GM19043 (cell line): ENCODE data around the gene FHIP1B.
"Not testable (repeated sequence)": the region's sequence is repeated elsewhere in the genome, so short reads cannot be mapped to it uniquely, and the experiment has no call there.

Experiments used
- ATAC-seq: cut with Tn5 transposase; IDR thresholded peaks from one replicate; pipeline ENCODE4 v1.9.1; 2021; ENCODE audit warnings: low read depth; ENCODE audit not compliant: unreplicated experiment

Gene FHIP1B

DNA sequence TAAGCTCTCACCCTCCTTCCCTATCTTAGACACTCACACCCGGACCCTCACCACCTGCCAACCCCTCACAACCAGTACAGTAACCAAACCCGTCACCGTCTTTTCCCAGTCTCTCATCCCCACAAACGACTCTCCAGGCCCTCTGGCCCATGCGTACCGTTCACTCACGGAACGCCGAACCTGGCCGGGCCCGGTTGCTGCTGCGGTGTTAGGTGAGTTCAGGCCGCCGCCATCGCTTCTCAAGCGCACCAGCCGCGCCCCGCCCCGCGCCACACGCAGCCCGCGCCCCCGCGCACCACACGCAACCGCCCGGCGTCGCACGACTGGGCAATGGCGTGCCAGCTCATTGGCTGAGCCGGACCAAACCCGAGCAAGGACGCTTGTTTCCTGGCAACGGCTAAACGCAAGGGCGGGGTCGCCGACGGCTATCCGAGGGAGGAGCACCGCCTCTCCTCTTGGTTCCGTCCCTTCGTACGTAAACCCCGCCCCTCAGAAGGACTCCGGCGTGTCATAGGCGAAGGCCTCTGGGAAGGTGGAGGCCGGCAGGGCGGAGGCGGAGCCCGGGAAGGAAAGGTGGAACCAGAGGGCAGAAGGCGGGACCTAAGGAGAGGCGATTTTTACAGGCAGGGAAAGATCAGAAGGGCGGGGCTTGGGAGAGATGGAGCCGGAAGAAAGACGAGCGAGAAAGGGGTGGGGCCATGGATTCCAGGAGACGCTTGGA lies at the start of gene FHIP1B:
Gene FHIP1B, minus strand, starts transcription at position 250 of the 721 bp plus-strand sequence. CDS start 10,120 bp downstream, outside the sequence.
- peak; percentile 90 for ATAC-seq

DNA sequence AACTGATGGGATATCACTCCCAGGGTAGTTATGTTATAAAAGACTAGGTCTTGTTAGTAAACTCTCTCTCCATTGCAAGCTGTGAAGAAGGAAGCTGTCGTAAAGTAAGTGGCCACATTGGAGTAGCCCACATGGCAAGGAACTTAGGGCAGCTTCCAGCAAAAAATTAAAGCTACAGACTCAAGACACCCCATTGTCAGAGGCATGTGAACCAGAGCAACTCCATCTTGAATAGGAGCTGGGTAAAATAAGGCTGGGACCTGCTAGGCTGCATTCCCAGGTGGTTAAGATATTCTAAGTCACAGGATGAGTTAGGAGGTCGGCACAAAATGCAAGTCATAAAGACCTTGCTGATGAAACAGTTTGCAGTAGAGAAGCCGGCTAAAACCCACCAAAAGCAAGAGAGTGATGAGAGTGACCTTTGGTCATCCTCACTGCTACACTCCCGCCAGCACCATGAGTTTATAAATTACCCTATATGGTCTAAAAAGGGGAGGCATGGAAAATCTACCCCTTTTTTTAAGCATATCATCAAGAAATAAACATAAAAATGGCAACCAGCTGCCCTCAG lies 49.1 kb upstream of the FHIP1B start:
- ATAC-seq, result no peak

DNA sequence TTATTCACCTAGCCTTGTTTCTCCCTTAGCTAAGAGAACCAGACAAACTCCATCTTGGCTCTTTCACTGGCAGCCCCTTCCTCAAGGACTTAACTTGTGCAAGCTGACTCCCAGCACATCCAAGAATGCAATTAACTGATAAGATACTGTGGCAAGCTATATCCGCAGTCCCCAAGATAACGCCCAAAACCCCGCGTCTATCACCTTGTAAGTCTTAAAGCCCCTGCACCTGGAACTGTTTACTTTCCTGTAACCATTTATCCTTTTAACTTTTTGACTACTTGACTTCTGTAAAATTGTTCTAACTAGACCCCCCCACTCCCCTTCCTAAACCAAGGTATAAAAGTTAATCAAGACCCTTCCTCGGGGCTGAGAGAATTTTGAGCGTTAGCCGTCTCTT lies 46.4 kb upstream of the FHIP1B start:
- ATAC-seq, result not testable (repeated sequence)

DNA sequence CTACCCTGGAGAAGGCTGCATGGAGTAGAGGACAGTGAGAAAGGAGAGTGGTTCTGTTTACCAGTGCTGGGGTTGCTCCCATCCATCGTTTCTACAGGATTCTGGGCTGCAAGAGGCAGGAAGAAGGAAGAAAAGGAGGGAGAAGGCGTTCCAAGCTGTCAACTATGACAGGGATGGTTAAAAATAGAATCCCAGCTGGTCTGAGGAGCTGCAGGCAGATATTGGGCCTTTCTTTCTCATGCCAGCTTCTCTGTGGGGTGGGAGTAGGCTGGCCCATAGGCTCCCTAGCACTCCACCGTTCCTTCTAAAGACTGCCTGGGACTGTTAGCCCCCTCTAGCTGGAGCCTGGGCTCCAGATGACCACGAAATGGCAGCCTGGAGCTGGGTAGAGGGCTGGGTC lies 38.8 kb upstream of the FHIP1B start:
- ATAC-seq, result no peak

DNA sequence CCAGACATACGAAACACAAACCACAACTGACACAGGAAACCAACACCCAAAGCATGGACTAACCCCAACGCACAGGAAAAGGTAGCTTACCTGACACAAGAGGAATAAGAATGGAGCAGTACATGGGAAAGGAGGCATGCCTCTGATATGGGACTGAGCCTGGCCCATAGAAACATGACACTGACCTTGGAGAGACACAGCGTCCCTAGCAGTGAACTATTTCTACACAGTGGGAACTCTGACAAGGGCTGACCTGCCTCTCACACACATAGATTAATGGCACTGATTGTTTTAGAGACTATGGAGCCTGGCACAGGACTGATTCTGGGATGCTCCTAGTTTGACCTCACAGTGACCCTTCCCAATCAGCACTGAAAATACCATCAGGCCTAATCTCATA lies 37.2 kb upstream of the FHIP1B start:
- no peak for ATAC-seq

DNA sequence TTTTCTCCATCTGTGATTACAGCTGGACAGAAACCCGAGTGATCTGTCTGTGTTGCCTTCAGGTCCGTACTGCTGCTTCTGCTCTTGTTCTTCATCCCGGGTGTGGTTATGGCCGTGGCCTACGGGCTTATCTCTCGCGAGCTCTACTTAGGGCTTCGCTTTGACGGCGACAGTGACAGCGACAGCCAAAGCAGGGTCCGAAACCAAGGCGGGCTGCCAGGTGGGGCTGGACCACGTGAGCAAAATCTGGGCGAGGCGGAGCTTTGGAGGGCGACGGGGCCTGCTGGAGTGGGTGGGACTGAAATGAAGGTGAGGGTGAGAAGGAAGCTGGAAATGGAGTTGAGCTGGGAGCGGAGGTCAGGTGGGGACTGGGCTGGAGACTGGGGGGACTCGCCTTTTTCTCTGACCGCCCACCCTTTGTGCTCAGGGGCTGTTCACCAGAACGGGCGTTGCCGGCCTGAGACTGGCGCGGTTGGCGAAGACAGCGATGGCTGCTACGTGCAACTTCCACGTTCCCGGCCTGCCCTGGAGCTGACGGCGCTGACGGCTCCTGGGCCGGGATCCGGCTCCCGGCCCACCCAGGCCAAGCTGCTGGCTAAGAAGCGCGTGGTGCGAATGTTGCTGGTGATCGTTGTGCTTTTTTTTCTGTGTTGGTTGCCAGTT lies 36.3 kb upstream of the FHIP1B start:
- ATAC-seq, result no peak

DNA sequence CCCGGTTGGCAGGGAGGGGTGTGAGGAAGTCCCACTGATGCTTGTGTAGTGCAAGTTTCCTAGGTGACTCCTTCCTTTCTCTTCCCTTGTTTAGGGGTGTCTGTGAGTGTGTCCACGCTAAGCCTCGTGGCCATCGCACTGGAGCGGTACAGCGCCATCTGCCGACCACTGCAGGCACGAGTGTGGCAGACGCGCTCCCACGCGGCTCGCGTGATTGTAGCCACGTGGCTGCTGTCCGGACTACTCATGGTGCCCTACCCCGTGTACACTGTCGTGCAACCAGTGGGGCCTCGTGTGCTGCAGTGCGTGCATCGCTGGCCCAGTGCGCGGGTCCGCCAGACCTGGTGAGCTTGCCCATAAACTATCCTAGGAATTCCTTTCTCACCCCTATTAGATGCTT lies 35.6 kb upstream of the FHIP1B start:
- ATAC-seq, result no peak

DNA sequence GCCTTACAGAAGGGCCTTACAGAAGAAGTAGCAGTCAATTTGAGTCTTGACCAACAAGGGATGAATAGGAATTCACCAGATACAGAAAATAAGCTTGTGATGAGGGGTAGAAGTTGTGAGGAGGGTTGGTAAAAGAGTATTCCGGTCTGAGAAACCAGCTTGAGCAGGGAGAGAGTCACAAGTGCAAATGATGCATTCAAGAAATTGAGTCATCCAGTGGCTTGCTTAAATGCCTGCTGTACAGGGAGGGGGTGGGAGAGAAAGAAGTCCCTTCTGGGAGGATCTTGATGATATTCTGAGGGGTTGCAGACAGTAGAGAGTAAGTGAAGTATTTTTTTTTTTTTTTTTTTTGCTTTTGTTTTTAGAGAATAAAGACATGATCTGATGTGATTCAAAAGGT lies 34.4 kb upstream of the FHIP1B start:
- ATAC-seq, result no peak

DNA sequence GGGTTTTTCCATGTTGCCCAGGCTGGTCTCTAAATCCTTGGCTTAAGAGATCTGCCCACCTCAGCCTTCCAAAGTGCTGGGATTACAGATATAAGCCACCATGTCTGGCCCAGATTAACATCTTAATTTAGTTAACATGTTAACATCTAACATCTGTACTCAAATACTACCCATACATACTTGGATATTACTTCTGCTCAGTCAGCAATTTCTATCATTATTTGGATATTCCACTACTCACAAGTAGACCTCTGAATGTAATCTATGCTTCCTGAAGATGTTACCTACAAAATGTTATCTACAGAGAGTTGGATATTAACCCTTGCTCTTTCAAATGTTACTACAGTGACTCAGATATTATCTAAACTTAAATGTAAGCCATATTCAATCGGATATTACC lies 29.2 kb upstream of the FHIP1B start:
- no peak for ATAC-seq

DNA sequence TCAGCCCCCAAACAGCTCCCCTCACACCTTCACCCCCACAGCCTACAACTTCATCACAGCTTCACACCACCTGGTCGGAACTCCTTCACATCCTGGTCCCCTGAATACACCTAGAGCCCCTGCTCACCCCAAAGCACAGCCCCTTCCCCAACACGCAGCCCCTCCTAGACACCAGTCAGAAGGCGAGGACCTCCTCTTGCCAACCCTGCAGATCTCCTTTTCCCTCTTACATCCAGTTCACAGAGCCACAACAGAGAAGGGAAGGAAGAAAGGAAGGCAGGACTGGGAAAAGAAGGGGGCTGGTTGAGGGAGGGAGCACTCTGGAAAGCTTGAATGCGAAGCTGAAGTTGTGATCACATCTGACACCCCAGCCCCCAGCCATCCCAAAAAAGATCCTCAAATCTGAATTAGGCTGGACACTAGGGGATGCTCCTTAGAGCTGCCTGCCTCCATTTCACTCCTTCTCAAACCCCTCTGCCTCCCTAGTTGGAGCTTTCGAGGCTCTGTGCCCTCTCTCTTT lies 25.8 kb upstream of the FHIP1B start:
- no peak for ATAC-seq

DNA sequence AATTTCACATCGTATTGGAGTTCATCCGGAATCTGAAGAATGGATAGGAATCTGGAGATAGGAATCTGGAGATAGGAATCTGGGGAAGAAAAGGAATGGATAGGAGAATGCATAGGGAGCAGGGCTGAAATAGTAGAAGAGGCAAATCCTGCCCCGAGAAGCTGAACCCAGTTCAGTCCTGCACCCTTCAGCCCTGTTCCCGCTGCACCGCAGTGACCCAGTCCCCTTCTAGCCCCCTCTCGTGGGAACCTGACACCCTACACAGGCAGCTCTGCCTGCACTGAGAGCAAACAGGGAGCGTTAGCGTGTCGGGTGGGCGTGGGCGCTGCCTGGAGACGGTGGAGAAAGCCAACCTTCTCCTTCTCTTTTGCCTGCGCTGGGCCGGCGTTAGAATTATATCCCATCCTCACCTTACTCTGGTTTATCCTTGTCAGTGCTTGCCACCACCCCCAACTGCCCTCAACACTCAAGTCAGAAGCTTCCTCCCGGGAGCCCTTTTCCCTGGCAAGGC lies 24.2 kb upstream of the FHIP1B start:
- ATAC-seq, result no peak

DNA sequence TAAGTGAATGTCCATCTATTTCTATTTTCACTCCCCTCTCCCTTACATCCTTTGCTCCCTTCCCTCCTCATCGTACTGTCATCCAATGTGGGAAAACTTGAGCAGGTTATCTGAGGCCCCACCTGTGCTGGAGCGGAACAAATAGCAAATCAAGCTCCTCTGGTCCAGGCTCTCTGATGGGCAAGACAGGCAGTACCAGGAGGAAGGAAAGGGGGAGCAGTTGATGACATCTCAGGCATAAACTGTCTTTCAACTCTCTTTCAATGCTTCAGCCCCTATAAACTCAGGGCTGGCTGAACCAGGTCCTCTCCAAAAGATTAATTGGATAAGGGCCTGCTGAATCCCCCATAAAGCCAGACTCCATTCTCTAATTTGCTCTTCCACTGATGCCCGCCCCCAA lies 23.7 kb upstream of the FHIP1B start:
- no peak for ATAC-seq

DNA sequence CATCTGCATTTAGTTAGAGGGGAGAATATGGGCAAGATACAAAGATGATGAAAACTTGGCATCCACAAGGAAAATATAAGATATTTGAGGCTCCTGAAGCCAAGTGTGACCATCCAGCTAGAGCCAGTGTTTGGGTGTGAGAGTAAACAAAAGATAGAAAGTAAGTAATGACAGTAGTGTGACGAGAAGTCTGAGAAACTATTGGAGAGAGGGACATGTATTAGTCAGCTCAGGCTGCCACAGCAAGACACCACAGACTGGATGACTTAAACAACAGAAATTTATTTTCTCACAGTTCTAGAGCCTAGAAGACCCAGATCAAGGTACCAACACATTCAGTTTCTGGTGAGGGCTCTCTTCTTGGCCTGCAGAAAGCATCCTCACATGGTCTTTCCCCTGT lies 18.8 kb upstream of the FHIP1B start:
- peak; percentile 59 for ATAC-seq

DNA sequence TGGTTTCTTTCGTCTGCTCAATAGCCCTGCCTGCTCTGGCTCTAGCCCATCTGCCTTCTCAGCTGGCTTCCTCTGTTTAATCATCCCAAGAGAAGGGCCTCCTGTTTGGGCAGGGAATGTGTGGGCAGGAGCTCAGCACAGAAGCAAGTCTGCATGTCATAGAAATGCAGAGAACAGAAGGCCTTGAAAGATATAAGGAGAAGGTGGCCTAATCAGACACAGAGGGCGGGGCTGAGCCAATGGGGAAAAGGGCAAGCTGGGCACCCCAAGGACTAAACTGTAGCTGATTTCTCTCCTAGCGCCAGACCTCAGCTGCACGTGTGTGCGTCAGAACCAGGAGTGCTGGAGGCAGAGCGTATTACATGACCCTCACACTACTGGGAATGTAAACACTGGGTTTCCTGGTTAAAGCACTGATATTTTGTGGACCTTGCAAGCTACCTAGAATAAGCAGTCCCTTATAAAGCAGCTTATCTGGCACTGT lies 17.6 kb upstream of the FHIP1B start:
- no peak for ATAC-seq

DNA sequence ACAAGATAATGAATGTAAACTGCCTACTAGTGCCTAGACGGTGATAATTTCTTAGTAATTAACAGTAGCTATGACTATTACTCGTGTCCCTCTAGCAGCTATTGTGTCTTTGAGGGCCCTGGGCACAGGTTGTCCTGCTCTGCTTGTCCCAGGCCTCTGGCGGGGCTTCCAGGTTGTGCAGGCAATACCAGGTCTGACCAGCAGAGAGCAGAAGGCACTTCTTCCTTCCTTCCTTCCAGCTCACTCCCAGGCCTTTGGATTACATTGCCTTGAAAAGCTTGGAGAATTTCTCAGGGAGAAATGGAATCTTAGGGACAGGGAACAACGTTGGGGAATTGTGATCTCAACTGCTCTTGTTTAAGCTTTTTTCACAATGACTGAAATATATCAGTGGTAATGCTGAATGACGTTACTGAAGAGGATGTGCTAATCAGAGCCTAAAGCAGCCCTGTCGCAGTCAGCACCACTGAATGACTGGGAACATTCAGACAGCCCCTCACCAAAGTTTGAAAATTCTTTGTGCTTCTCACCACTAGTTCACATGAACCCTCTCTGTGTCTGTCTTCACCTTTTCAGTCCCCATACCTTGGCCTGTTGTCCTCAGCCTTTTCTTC lies 16.8 kb upstream of the FHIP1B start:
- peak; percentile 61 for ATAC-seq

DNA sequence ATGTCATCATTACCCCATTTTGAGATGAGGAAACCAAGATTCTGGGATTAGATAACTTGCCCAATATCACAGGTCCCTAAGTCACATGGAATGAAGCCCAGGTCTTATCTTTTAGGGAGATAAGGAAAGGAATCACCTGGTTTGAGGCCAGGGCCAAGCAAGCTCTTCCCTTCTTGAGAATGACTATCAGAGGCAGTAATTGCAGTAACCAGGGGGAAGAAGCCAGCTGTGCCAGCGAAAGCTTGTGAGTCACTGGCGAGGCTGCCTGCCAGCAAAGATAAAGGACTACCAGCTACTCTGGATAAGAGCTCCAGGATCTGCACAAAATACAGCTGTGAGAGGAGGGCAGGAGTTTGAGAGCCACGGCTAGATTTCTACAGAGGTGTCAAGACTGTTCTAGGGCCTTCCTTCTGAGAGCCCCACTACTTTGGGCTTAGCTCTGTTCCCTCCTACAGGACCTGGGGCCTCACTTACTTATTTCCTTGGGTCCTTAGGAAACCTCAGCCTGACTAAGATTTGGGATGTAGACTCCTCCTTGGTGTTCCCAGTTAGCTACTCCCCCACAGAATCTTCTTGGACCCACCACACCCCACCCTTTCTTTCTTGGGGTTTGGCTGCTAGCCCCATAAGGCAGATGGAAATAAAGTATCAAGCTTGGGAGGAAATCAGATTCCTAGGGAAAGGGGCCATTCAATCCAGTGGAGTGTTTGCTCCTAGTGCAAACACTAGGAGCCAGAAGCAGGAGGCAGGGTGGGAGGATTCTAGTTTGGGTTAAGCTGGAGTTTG lies 15.5 kb upstream of the FHIP1B start:
- ATAC-seq, result no peak

DNA sequence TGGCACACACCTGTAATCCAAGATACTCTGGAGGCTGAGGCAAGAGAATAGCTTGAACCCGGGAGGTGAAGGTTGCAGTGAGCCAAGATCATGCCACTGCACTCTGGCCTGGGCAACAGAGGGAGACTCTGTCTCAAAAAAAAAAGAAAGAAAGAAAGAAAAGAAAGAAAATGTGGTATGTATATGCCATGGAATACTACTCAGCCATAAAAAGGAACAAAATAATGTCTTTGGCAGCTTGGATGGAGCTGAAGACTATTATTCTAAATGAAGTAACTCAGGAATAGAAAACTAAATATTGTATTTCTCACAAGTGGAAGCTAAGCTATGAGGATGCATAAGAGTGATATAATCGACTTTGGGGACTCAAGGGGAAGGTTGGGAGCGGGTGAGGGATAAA lies 14.5 kb upstream of the FHIP1B start:
- not testable (repeated sequence) for ATAC-seq

DNA sequence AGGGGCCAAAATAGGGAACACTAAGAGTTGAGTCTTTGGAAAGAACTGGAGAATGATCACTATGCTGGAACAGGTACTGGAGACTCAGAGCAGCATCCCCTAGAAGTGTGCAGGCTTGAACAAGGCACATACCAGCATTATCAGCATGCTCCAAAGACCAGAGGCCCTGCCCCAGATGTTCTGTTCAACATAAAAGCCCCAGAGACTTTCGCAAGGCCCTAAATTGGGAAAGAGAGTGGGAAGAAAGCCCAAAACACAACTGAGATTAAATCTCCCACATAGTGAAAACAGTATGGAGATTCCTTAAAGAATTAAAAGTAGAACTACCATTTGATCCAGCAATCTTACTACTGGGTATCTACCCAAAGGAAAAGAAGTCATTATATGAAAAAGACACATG lies 13.8 kb upstream of the FHIP1B start:
- ATAC-seq, result no peak

DNA sequence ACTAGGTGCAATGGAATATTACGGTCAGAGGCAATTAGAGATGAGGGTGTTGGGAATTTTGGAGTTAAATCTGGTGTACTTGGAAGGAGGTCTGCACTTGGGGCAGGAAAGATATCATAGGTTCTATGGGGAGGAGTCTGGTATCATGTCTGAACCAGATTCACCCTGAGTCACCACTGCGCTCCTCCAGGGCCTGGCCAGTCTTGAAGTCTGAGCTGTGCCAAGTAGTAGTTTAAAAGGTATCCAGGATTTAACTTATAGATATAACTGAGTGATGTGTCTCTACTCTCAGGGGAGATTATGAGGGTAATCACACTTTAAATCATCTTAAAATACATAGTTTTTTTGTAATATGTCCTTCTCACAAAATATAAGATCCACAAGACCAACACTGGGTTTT lies 11.1 kb upstream of the FHIP1B start:
- ATAC-seq, result no peak

DNA sequence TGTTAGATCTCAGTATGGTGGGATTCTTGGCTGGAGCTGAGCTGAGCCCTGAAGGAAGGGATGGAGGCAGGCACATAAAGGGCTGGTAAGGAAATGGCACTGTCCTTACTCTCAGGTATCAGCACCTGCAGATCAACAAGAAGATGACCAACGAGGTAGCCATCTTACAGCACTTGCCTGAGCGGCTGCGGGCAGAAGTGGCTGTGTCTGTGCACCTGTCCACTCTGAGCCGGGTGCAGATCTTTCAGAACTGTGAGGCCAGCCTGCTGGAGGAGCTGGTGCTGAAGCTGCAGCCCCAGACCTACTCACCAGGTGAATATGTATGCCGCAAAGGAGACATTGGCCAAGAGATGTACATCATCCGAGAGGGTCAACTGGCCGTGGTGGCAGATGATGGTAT lies 6.9 kb upstream of the FHIP1B start:
- no peak for ATAC-seq
